Ascending aorta (tissue), 2 donors: Measurements from ENCODE around the gene RC3H1. TPM values are rescaled to one million over a fixed set of nuclear protein-coding genes. Genes with fewer than 3 reads are reported as not detected.
"Not testable (repeated sequence)": the region's sequence is repeated elsewhere in the genome, so short reads cannot be mapped to it uniquely, and the experiment has no call there.

Experiments used
- DNase-seq, 2 donors: peaks; one replicate each; pipeline ENCODE4 v3.0.0-alpha.2; 2019; ENCODE audit warnings: low spot score in 2 of 2
- H3K27ac ChIP-seq, 2 donors: fragments of 200-600 bp; sonication (generic); one replicate each; pipeline ENCODE4 v1.5.1; 2016 to 2017; ENCODE audit warnings: mild to moderate bottlenecking in 1 of 2
- H3K27me3 ChIP-seq: fragments of 200-600 bp; sonication (generic); one replicate; pipeline ENCODE4 v1.5.1; 2017
- H3K36me3 ChIP-seq, 2 donors: fragments of 200-600 bp; sonication (generic); one replicate each; pipeline ENCODE4 v1.5.1; 2016
- H3K4me1 ChIP-seq, 2 donors: fragments of 200-600 bp; sonication (generic); one replicate each; pipeline ENCODE4 v1.5.1; 2016 to 2017; ENCODE audit warnings: mild to moderate bottlenecking in 1 of 2
- H3K4me3 ChIP-seq, 2 donors: fragments of 200-600 bp; sonication (generic); one replicate each; pipeline ENCODE4 v1.5.1; 2016 to 2017; ENCODE audit warnings: mild to moderate bottlenecking in 1 of 2
- H3K9me3 ChIP-seq, 2 donors: fragments of 200-600 bp; sonication (generic); one replicate each; pipeline ENCODE4 v1.5.1; 2016
- CTCF ChIP-seq, 3 experiments: fragments of 200-600 bp in 2 of 3; fragments of 450-650 bp in 1 of 3; sonication (generic) in 2 of 3; IDR thresholded peaks; one replicate each; pipeline ENCODE4 v1.5.1; 2016 to 2019; ENCODE audit warnings: antibody characterized with exemption in 3 of 3, mild to moderate bottlenecking in 1 of 3, moderate library complexity in 1 of 3
- intact Hi-C: fragments of 100-400 bp; cut with DNase I; formaldehyde crosslinking; loops from one replicate; pipeline ENCODE4 v1.15.1; 2023
- total RNA-seq: library from RNA; depleted of rRNA; stranded (reverse); fragments of >200 nt; gene quantifications from one replicate; pipeline ENCODE4 v1.1.0, GENCODE V29; 2016

RC3H1 gene
- total RNA-seq, 1 donor from 2014 or later: 5.1 TPM

GRCh38 chr1:173934440-173934839 lies 87.7 kb downstream of the RC3H1 start:
- Histone ChIP-seq H3K9me3 (no peaks in the 10 kb centered on the region), H3K4me3 (no peak overlapping the region), H3K4me1 (no peaks in the 10 kb centered on the region), H3K36me3 (peaks cover 18 to 44% of the 10 kb centered on the region in 2 donors), H3K27ac (no peak overlapping the region), H3K27me3 (no peaks in the 10 kb centered on the region)
- DNase-seq: no peak
- intact Hi-C loops: no loop called here
- no peak for TF ChIP-seq CTCF (IDR thresholded peaks at IDR 0.05)

DNA sequence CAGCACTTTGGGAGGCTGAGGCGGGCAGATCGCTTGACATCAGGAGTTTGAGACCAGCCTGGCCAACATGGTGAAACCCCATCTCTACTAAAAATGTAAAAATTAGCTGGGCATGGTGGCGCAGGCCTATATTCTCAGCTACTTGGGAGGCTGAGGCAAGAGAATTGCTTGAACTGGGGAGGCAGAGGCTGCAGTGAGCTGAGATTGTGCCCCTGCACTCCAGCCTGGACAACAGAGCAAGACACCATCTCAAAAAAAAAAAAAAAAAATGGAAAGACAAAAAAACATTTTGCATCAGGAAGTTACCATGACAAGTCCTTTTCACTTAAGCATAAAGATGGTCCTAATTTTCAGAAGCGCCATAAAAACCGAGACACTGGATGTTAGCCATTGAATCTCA lies 91.6 kb downstream of the RC3H1 start:
- H3K27ac ChIP-seq, DNase-seq, H3K4me3 ChIP-seq, intact Hi-C loops, H3K27me3 ChIP-seq, H3K9me3 ChIP-seq, H3K4me1 ChIP-seq: not testable (repeated sequence)
- H3K36me3 ChIP-seq: peaks cover 0 to 14% of the 10 kb centered on the region in 2 donors

DNA sequence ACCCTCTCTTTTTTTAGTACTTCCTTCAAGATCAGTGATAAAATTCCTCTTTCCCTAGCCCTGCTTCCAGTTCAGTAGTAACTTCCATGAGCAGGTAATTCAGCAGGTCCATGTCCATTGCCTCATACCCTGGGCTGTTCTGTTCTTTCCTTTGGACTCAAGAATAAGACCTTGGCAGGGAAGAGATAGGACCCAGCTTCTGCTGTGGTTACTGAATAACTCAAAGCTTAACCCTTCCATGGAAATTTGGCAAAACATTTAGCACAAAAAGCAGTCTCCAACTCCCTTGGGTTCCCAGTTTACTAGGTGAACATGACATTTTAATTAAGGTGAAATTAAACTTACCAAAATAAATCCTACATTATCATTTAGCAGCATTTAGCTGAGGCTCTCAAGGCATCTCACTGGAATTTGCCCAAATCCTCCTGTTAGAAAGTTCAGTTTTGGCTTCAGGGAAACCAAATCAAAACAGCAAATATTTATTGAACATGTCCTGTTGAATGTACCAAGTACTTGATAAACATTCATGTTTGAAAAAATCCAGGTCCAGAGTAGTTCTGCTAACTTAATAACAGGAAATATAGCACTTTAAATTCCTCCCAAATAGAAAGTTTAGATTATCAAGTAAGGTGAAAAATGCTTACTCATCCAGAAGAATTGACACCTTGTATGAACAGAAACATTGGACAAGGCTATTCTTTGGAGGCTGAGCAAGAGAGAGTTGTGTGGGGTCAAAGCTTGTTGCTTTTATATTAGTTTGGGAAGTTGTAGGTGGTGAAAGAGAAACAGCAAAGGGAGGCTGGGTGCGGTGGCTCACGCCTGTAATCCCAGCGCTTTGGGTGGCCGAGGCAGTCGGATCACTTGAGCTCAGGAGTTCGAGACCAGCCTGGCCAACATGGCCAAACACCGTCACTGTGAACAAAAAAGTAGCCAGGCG lies 96.6 kb downstream of the RC3H1 start:
- H3K4me3 ChIP-seq: no peak overlapping the region
- no peaks in the 10 kb centered on the region for H3K9me3 ChIP-seq
- H3K36me3 ChIP-seq: no peaks in the 10 kb centered on the region
- intact Hi-C loops: no loop called here
- DNase-seq: no peak
- H3K27me3 ChIP-seq: no peaks in the 10 kb centered on the region
- no peaks in the 10 kb centered on the region for H3K4me1 ChIP-seq
- TF ChIP-seq CTCF (IDR thresholded peaks at IDR 0.05): no peak
- H3K27ac ChIP-seq: no peak overlapping the region

DNA sequence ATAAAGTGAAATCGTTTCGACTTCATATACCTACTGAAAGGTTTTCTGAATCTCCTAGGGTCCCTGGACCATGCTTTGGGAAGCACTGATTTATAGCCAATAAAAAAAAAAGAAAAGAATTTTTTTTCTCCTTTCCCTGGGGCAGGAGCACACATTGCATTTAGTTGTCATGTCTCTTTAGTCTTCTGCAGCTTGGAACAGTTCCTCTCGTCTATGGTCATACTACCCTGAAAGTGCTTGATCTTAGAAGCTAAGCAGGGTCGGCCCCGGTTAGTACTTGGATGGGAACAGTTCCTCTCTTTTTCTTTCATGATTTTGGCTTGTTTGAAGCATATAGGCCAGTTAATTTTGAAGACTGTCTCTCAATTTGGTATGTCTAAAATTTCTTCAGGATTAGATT lies 101.3 kb downstream of the RC3H1 start:
- intact Hi-C loops: no loop called here
- no peaks in the 10 kb centered on the region for H3K36me3 ChIP-seq
- no peak for TF ChIP-seq CTCF (IDR thresholded peaks at IDR 0.05)
- no peaks in the 10 kb centered on the region for H3K27me3 ChIP-seq
- H3K4me3 ChIP-seq: no peak overlapping the region
- H3K27ac ChIP-seq: no peak overlapping the region
- H3K9me3 ChIP-seq: no peaks in the 10 kb centered on the region
- no peaks in the 10 kb centered on the region for H3K4me1 ChIP-seq
- no peak for DNase-seq

- no peaks in the 10 kb centered on the region for H3K36me3 ChIP-seq
- intact Hi-C loops: no loop called here
- no peak overlapping the region for H3K4me3 ChIP-seq
- no peaks in the 10 kb centered on the region for H3K9me3 ChIP-seq
- no peak overlapping the region for H3K27ac ChIP-seq
- no peaks in the 10 kb centered on the region for H3K4me1 ChIP-seq
- no peaks in the 10 kb centered on the region for H3K27me3 ChIP-seq
- TF ChIP-seq CTCF (IDR thresholded peaks at IDR 0.05): no peak
- no peak for DNase-seq
Observed at GRCh38 chr1:173917635-173918493, 104.3 kb downstream of the RC3H1 start.

DNA sequence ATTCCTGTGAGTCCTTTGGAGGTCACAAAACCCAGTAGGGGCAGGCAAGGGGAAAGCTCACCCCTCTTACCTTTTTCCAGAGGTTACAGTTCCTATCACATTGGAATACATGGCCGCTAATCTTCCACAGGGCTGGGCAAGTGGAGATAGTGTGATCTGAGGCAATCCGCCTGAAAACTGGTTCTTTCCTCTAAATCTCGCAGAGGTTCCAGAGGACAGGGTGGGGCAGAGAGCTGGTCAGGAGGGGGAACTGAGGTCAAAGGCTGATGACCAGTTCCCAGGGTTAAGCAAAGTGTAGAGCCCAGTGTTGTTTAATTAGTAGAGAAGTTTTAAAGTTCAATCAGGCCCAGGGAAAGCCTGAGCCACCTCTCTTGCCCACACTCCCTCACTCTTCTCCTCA lies 105.0 kb downstream of the RC3H1 start, which contains the start of gene SERPINC1:
SERPINC1 (minus strand) TSS at position 179 of the 400 bp plus-strand sequence; CDS start at position 111, 68 bp downstream.
- no peaks in the 10 kb centered on the region for H3K4me1 ChIP-seq
- no peak within 1 kb of the TSS for H3K4me3 ChIP-seq
- H3K9me3 ChIP-seq: no peaks in the 10 kb centered on the region
- no peak for DNase-seq
- H3K27ac ChIP-seq: no peak within 1 kb of the TSS
- no peak for TF ChIP-seq CTCF (IDR thresholded peaks at IDR 0.05)
- no peaks in the 10 kb centered on the region for H3K36me3 ChIP-seq
- intact Hi-C loops: no loop called here
- no peaks in the 10 kb centered on the region for H3K27me3 ChIP-seq
